Measurements from ENCODE around the gene CAMSAP1.
"Not testable (repeated sequence)": the region's sequence is repeated elsewhere in the genome, so short reads cannot be mapped to it uniquely, and the experiment has no call there.

The CAMSAP1 gene

DNA sequence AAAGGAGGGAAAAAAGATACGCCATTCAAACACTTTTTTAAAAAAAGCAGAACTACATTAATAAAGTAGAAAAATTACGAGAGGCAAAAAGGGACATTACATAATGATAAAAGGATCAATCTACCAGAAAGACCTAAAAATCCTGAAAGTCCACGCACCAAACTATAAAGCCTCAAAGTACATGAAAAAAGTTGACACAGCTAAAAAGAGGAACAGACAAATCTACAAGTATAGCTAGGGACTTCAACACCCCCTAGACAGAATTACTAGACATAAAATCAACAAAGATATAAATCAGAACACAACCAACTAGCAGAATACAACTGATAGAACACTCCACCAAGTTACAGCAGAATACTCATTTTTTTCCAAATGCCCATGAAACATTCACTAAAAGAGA lies 11.1 kb downstream of the CAMSAP1 start:
- no peak for DNase-seq

DNA sequence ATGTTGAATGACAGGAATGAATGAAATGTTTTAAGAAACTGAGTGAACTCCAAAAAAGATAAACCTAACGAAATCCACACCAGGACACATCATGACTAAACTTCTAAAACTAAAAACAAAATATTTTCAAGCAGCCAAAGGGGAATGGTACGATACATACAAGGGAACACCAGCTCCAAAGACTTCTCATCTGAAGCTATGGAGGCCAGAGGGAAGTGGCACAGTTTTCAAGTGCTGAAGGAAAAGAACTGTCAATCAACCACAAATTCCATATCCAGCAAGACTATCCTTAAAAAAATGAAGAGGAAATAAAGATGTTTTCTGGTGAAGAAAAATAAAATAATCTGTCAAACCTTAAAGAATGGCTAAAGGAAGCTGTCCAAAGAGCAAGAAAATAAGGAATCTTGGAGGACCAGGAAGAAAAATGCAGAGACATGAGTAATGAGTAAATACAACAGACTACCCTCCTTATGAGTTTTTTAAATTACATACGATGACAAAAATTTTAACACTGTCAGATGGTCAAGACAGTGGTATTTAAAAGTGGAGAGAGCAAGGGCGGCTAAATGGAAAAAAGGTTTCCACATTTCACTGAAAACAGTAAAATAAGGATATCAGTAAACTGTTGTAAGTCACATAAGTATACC lies 12.0 kb downstream of the CAMSAP1 start:
- no peak for DNase-seq

DNA sequence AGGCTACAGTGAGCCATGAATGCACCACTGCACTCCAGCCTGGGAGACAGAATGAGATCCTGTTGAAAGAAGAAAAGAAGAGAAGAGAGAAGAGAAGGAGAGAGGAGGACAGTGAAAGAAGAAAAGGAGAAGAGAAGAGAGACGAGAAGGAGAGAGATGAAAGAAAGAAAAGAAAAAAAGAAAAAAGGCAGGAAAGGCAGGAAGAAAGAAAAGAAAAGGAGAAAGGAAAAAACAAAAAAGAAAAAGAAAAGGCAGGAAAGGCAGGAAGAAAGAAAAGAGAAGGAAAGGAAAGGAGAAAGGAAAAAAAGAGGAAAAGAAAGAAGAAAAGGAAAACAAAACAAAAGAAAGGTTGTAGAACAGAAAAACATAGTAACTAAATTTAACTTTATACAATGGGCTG lies 14.2 kb downstream of the CAMSAP1 start:
- no peak for DNase-seq

DNA sequence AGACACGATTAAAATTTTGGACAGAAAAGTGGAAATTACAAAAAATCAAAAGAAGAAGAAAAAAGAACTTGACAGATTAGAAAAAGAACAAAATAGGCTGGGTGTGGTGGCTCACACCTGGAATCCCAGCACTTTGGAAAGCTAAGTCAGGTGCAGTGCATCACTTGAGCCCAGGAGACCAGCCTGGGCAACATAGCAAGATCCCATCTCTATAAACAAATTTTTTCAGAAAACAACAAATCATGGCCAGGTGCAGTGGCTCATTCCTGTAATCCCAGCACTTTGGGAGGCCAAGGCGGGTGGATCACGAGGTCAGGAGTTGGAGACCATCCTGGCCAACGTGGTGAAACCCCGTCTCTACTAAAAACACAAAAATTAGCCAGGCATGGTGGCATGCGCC lies 15.0 kb downstream of the CAMSAP1 start:
- not testable (repeated sequence) for DNase-seq

DNA sequence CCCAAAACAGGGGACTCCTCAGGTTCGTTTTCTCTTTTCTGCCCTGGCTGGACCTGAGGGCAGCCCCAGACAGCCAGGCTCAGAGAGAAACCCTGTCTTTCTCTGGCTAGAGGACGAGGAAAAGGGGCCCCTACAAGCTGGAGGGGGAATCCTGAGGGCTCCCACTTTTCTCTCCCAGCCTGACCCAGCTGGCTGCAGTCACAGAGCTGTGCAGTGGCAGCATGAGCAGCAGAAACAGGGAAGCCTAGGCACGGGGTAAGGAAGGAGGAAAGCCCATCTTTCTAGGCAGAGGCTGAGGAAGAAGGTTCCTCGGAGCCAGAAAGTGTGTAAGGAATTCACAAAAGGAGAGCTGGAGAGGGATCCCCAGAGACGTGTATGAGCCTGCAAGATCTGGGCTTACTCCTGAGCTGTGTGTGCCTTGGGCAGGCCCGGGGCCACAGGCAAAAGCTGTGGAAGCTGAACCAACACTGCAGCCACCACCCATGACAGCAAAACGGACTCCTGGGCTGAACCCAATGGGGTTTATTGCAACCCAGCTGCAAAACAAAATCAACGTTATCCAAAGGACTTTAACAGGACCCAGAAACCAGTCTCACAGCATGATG lies 16.2 kb downstream of the CAMSAP1 start:
- no peak for DNase-seq

DNA sequence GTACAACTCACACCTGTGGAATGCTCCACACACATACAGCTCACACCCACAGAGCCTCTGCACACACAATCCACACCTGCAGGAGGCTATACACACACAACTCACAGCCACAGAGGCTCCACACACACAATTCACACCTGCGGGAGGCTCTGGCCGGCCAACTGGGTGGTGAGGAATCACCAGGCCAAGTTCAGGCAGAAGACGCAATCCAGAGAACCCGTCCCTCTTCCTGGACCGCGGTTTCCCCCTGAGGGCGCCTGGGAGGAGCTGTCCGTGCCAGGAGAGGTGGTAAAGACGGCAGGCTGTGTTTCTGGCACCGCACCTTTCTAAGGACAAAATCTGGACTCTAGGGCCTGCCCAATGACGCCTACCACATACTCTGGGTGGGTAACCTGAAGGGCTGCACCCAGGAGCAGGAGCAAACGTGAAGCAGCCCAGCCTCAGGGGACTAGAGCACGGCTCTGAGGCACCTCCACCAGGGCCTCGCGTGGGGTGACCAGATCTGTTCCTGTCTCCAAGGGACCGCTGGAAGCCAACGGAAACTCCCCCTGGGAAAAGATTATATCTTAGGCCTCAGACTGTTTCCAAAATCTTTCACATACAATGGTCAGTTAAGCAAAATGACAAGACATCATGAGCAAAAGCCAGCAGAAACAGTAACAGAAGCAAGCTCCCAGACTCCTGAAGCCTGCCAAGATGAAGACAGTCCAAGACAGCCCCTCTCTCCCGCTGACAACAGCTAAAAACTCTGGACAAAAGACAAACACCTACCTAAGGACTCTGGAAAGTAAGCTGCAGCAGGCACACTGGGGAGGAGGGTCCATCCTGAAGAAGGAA lies 16.9 kb downstream of the CAMSAP1 start:
- DNase-seq = no peak

DNA sequence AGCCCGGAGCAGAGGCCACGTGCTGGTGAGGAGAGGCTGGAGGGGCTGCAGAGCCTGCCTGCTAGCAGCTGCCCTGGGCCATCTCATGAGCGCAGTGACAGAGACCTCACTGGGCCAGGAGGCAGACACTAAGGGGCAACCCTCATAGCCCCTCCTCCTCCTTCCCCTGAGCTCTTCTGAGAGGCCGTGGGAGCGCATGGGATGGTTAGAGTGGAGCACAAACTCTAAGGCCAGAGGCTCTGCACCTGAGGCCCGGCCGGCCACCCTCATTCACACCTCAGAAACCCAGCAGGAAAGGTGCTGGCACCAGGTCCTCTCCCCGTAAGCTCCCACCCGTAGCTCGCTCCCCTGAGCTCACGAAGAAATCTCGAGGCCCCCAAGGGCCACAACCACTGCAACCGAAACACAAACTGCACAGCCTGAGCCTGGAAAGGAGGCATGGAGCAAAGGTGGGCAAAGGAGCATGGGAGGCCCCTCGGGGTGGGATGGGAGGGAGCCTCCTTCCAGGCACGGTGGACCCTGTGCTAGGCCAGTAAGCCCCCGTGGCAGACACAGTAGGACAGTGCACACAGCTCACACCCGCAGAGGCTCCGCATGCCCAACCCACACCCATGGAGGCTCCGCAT lies 17.7 kb downstream of the CAMSAP1 start:
- no peak for DNase-seq

DNA sequence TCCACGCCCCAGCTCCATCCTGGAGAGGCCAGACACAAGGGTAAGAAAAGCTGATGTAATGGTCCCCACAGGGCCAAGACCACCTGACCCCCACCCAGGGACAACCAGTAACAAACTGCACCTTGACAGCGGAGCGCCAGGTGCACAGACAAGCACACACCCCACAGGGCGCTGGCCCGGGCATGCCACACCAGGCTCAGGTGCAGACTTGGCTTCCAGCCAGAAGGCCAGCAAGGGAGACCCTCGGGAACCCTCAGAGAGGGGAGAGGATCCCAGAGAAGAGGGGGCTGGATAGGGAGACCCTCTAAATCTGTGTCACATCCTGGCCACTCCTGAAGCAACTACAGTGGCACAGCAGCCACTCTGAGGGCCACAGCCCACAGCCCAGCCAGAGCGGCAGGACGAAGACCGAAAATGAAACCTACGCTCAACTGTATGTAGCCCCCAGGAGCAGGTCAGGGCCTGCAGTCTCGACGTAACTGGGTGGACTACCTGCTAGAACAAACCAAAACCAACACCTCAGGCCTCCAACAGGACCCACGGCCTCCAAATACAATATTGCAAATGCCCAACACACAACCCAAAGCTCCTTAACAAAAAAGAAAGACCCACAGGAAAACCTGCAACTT lies 18.5 kb downstream of the CAMSAP1 start:
- no peak for DNase-seq

DNA sequence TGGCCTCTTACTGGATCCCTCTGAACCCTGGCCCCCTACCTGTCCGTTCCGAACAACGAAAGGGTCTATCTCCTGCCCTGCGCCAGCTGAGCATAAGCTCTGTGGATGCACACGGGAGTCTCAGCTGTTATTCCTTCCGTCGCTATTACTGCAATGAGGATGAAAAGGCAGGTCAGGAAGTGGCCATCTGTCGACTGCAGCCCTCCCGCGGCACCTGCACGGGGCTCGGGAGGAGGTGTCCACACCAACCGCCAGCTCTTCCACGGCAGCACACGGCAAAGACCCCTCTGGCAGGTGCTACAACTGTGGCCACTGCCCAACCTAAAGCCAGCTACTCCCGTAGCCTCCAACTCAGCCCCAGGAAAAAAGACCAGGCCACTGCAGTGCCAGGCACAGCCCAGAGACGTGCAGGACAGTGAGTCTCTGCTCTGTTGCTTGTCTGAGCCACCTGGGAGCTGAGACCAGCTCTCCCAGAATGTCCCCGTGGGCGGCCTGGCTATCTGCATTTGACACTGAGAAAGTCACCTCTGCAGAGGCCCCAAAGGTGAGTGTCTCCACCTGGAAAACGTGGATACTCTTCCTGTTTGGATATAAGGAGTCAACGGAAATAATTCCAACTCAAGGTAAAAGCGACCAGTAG lies 19.1 kb downstream of the CAMSAP1 start:
- no peak for DNase-seq

DNA sequence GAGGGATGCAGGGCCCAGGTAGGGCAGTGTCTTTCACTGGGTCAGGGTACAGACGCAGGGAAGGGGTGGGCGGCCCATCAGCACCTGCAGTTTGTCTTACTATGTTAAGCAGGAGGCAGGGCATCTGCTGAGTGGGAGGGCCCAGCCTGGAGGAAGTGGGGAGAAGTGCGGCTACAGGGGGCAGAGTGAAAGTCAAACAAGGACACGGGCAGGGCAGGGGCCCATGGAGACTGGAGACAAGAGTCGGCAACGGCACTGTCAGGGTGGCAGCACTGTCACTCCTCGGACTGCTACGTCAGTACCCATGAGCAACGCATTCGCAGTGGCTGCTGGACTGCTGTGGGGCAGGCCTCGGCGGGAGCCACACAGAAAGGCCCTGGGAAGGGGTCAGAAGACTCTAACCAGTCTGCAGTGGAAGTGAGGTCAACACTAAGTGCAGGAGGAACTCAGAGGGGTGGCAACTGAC lies 19.7 kb downstream of the CAMSAP1 start:
- peak; percentile 28 for DNase-seq

DNA sequence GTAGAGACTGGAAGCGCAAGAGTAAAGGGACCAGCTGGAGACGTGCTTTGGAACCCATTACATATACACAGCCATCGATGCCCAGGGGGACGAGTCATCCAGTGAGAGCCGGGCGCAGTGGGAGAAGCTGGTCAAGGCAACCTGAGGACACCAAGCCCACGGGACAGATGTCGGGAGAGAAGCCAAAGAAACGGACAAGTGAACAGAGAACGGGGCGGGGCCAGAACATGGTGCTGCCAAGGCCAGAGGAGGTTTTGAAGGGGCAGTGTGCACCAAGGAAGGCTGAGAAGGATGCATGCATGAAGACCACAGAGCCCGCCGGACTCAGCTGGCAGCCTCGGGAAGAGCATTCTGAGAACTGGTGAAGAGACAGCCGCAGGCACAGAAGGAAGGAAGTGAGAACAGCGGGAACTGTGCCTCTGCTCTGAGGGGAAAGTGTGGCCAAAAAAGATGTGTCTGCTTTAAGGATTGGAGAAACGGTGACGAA lies 20.3 kb downstream of the CAMSAP1 start:
- DNase-seq = no peak

DNA sequence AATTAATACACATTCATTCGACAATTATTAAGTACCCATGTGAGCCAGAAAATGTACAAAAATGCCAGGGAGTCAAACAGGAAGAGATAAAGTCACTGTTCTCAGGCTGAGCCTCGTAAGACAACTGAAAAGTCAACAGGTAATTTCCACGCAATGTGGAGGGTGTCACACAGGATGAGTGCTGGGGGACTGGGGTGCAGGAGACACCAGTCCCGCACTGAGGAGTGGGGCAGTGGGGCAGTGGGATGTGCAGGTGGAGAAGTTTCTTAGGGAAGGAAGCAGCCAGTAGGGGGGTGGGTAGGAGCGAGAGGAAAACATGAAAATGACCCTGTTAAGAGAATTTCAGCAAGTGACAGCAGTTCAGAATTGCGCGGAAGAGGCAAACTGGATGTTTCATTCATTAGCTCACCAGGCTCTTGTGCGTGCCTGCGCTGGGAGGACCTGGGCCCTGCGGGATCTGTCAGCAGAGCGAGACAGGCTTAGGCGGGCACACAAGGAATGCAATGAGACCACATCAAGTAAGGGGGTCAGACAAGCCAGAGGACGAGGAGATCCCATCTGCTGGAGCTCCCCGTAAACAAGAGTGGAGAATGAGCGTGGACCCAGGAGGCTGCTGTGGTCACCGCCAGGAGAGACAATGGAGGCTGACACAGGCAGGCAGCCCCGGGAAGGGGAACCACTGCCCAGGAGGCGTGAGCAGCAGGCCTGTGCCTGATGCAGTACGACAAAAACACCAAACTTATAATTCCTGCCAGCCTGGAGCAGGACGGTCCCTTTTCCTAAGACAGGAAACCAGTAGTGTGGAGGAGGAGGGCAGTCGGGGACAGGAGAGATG lies 21.0 kb downstream of the CAMSAP1 start:
- DNase-seq = no peak

DNA sequence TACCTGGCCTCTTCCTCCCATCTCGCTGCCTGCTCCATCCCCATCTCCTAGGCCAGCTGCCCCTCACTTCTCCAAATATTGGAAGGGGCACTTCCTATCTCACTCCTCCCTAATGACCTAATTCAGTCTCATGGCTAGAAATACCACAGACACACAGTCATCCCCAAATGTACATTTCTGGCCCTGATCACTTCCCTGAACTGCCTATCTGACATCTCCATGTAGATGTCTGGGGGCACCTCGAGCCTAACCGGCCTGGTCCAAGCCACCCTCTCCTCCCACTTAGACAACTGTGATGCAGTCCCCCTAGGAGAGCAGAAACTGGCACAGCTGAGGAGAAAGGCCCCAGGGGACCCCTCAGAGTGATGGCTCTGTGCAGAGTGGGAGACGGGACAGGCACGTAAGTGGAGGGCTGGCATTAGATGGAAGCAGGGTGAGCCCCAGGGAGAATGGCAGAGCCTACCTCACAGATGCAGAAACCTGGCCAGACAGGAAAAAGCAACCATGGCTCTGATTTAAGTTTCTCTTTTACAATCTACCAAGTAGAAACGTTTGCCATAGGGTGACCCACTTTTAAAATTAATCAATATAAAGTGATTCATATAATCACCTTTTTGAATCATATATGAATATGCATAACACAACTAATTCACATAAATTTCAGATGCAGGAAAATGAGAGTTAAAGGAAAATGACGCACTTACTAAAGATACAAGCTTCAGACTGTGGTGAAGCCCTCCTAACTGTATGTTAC lies 22.1 kb downstream of the CAMSAP1 start:
- no peak for DNase-seq

DNA sequence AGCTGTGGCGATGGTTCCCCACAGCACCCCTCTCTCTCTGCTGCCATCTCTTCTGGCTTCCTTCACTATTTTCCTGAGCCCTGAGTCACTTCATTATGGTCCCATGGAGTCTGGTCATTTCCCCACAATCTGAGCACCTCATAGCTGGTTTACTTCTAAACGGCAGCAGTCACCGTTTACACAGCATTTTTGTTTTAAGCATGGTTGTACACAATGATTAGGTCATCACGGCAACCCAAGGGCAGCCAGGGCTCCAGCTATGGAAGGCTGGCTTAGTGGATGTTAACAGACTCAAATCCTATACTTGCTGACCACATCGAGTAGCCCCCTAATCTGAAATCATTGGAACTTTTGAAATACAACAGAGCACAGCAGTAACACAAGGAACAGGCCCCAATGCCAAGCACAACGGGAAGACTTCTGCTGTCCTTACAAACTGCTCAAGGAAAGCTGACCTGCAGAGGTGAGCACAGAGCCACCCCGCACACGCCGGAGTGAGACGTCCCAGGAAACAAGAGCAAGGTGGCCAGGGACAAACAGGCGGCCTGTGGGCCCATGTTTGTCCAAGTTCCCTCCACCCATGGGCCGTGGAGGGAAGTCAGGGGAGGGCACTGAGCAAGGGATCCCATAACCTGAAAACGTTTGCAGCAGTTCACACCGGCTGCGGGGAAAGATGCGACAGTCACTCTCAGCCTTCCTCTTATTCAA lies 22.9 kb downstream of the CAMSAP1 start:
- no peak for DNase-seq

DNA sequence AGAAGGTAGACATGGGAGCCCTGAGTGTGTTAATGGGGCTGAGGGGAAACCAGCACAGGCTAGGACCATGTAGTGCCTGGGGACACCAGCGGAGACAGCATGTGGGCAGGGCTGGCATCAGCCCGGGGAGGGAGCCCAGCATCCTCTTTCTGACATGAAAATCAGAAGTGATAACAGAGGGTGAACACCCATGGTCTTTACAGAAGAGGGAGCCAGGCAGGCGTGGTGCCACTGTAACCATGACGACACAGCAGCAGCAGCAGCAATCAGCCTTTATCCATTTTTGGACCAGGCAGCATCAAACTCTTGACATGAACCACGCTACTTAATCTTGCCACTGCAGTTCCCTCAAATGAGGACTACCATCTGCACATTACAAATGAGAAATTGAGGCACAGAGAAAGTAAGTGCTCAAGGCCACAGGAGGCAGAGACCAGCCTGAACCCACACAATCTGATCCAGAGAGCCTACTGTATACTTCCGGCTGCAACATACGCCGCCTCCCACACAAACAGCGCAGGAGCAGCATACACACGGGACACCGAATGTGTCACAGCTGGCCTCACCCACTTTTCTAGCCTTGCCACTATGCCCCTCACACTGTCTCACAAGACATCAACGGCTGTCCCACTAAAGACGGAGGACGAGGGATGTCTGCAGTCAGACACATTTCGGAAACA lies 23.8 kb downstream of the CAMSAP1 start:
- DNase-seq = no peak

DNA sequence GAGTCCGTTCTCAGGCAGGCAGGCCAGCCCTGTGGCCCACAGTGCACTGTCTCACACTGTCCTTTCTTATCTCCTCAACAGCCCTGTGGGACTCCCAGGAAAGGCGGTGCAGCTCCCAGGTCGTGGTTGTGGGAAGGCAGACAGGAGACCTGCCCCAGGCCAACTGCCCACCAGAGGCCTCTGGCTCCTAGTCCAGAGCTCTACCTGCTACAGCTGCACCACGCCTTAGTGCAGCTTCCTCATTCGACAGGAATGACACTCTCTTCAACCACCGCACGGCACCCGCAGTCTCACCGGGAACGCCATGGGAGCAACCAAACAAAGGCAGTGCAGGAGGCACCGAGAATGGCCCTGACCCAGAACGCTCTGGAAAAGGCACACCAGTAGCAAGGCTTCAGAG lies 25.3 kb downstream of the CAMSAP1 start:
- no peak for DNase-seq

DNA sequence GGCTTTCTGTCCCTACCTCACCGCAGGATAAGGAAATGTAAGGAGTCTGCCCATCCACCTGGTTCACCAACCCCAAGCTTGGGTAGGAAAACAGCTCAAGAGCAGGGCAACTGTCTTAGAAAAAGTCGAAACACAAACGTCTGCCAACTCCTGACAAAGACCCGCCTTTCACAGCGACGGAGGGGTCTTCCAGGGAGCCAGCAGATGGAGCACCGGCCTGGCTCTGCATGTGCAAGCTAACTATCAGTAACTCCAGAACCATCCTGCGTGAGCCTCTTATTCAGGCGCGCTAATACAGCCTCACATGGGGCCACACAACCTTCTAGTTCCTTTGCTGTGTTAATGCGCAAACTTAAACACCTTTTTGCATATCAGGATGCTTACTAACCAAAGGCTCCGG lies 26.9 kb downstream of the CAMSAP1 start:
- no peak for DNase-seq

DNA sequence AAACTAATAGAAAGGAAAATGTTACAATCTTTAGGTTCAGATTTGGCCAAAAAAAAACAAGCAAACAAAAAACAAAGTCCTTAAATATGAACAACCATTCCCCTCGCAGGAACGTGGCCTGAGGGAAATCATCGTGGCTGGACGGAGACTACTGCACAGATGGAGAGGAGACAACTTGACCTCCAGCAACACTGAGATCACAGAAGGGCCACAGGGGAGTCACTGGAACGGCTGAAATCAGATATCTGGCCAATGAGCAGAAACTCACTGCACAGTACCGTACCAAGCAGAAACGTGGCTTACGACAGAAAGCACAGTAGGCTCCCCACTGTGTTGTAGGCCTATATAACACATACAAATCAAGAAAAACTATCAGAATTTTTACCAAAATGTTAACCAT lies 27.7 kb downstream of the CAMSAP1 start:
- no peak for DNase-seq

DNA sequence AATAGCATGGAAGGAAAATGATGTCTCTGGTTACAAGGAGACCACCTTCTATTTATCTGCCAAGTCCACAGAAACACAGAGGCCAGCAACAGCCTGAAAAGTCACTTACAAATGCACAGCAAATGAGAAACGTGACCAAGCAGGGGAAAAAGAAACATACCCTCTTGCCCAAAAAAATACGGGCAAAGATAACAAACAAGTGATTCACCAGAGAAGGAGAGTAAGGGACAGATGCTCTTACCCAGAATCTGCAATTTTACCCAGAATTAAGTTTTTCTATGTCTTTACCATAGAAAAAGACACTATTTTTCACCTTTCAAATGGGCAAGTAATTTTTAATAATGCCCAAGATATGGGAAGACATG lies 28.1 kb downstream of the CAMSAP1 start:
- DNase-seq = no peak

Measured in T-helper 9 cell (primary cell).